GM18870 (cell line): ENCODE results near the gene PRODH2.

Experiments
- ATAC-seq: cut with Tn5 transposase; IDR thresholded peaks from one replicate; pipeline ENCODE4 v1.9.1; 2021; ENCODE audit warnings: moderate library complexity; ENCODE audit not compliant: unreplicated experiment

Gene PRODH2, protein sequence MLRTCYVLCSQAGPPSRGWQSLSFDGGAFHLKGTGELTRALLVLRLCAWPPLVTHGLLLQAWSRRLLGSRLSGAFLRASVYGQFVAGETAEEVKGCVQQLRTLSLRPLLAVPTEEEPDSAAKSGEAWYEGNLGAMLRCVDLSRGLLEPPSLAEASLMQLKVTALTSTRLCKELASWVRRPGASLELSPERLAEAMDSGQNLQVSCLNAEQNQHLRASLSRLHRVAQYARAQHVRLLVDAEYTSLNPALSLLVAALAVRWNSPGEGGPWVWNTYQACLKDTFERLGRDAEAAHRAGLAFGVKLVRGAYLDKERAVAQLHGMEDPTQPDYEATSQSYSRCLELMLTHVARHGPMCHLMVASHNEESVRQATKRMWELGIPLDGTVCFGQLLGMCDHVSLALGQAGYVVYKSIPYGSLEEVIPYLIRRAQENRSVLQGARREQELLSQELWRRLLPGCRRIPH

DNA sequence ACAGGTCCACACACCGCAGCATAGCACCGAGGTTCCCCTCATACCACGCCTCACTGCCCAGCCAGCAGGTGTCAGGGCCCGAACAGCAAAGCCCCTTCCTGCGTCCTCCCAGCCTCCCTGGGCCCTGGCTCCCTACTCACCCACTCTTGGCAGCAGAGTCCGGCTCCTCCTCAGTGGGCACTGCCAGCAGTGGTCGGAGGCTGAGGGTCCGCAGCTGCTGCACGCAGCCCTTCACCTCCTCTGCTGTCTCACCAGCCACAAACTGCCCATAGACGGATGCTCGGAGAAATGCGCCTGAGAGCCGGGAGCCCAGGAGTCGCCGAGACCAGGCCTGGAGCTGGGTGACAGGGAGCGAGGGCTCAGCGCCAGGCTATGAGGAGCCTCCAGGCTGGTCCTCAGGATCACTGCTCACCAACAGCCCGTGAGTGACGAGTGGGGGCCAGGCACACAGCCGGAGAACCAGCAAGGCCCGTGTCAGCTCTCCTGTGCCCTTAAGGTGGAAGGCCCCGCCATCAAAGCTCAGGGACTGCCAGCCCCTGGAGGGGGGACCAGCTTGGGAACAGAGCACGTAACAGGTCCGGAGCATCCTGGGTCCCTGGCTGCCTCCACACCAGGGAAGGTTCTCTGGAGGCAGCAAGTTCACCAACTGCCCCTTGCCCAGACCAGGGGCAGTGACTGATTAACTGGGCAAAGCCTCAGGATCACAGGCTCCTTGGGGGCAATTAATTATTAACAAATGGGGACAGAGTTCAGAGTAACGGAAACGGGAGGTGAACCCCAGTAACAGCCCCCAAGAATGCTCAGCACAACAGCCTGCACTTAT, at the start of gene PRODH2:
PRODH2 (minus strand) TSS at position 626 of the 823 bp plus-strand sequence; CDS start at position 586, 40 bp downstream.
- ATAC-seq = no peak

DNA sequence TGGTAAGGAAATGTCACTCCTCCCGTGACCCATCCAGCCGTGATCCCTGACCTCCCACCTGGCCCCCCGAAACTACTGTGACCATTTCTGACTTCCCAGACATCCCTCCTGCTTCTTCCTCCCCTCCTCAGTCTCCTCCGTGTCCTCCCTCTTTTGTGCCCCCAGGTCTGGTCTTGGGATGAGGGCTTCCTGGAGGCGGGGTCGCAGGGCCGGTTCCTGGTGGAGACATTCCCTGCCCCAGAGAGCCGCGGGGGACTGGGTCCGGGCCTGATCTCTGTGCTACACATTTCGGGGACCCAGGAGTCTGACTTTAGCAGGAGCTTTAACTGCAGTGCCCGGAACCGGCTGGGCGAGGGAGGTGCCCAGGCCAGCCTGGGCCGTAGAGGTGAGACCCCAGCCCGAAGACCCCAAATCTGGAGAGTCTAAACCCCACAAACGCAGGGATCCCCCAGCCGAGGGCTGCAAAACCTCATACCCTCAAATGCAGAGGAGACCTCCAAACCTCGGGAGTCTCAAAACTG, 49.1 kb upstream of the PRODH2 start:
- no peak for ATAC-seq

DNA sequence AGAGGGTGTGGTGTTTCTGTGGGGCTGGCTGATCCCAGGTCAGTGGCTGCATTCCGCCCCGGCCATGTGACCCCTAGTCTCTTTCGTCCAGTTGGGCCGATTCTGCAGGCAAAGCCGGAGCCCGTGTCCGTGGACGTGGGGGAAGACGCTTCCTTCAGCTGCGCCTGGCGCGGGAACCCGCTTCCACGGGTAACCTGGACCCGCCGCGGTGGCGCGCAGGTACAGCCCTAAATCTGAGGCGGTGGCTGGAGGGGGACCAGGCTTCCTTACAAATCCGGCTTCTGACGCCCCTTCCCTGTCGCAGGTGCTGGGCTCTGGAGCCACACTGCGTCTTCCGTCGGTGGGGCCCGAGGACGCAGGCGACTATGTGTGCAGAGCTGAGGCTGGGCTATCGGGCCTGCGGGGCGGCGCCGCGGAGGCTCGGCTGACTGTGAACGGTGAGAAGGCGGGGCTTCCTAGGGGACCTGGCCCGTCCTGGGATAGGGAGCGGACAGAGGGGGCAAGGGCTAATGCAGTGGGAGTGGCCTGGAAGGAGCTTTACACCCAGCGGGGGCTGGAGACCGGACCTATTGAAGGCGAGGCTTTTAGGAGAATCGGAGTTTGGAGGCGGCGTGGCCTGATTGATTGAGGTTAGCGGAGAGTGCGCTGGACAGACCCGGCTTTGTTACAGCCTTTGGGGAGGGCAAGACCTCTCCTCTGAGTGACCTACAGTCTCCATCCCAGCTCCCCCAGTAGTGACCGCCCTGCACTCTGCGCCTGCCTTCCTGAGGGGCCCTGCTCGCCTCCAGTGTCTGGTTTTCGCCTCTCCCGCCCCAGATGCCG, 48.4 kb upstream of the PRODH2 start:
- no peak for ATAC-seq

DNA sequence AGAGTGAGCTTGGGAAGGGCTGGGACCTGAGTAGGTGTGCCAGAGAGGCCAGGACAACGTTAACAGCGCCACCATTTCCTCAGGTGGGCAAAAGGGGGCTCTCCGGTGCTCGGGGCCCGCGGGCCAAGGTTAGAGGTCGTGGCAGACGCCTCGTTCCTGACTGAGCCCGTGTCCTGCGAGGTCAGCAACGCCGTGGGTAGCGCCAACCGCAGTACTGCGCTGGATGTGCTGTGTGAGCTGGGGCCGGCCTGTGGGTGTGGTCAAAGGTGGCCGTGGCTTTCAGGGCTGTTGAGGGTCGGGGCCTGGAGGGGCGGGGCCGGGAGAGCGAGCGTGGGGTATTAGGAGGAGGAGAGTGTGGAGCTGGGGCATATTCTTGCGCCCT, 47.8 kb upstream of the PRODH2 start:
- ATAC-seq = no peak

DNA sequence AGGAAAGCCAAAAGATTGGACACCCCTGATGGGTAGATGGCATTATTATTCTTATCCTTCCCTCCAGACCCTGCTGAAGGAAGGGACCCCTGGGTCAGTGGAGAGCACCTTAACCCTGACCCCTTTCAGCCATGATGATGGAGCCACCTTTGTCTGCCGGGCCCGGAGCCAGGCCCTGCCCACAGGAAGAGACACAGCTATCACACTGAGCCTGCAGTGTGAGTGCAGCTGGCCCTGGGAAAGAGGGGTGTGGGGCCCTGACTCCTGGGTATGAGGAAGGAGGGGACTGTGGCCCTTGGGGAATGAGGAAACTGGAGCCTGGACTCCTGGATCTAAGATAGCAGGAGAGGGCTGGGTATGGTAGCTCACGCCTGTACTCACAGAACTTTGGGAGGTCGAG, 46.8 kb upstream of the PRODH2 start:
- ATAC-seq = no peak

DNA sequence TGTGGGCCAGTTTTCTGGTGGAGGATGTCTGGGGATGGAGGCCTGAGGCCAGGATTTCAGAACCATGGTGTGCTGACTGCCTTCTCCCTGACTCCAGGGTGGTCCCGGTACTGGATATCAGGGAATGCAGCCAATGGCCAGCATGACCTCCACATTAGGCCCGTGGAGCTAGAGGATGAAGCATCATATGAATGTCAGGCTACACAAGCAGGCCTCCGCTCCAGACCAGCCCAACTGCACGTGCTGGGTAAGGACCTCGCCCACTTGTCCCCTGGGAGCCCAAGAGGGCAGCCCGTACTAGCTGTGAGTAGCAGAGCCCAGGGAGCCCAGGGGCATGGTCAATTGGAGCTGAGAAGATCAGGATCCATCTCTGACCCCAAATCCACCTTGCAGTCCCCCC, 45.7 kb upstream of the PRODH2 start:
- no peak for ATAC-seq

DNA sequence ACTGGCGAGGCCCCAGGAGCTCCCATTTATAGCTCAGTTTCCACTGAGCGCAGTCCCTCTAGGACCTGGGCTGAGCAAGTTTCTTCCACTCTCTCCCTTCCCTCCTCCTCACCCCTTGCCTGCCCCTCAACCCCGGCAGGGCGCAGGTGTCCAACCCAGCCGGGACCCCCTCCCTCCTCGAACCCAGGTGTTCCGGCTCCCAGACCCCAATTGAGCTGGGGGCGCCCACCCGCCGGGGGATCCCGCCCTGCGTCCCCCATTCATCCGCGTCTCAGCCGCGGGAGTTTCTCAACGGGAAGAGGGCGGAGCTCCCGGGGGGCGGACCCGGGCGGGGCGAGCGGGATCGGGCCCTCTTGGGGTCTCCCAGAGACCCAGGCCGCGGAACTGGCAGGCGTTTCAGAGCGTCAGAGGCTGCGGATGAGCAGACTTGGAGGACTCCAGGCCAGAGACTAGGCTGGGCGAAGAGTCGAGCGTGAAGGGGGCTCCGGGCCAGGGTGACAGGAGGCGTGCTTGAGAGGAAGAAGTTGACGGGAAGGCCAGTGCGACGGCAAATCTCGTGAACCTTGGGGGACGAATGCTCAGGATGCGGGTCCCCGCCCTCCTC, 44.0 kb upstream of the PRODH2 start, which contains the start of gene KIRREL2:
KIRREL2 (plus strand) TSS at position 366 of the 604 bp plus-strand sequence; CDS start at position 575, 209 bp downstream.
- ATAC-seq = no peak

DNA sequence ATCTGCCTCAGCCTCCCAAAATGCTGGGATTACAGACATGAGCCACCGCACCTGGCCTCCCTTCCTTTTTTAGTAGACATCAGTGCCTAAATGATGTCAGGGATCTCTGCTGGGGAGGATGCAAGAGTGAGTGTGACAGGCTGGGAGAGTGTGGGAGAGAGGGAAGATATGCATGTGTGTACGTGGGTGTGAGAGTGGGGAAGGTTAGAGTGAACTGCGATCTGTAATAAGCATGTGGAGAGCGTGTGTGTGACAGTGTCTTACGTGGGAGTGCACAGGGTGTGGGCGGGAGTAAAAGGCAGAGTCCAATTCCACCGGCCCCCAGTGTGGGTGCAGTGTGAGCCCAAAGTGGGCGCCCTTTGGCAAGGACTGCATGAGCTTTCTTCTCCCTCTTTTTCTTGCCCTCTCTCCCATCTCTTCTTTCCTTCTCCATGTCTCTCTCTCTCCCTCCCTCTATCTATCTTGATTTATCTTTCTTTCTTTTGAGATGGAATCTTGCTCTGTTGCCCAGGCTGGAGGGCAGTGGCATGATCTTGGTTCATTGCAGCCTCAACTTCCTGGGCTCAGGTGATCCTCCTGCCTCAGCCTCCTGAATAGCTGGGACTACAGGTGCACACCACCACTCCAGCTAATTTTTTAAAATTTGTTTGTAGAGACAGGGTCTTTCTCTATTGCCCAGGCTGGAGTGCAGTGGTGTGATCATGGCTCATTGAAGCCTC, 40.6 kb upstream of the PRODH2 start:
- ATAC-seq = no peak

DNA sequence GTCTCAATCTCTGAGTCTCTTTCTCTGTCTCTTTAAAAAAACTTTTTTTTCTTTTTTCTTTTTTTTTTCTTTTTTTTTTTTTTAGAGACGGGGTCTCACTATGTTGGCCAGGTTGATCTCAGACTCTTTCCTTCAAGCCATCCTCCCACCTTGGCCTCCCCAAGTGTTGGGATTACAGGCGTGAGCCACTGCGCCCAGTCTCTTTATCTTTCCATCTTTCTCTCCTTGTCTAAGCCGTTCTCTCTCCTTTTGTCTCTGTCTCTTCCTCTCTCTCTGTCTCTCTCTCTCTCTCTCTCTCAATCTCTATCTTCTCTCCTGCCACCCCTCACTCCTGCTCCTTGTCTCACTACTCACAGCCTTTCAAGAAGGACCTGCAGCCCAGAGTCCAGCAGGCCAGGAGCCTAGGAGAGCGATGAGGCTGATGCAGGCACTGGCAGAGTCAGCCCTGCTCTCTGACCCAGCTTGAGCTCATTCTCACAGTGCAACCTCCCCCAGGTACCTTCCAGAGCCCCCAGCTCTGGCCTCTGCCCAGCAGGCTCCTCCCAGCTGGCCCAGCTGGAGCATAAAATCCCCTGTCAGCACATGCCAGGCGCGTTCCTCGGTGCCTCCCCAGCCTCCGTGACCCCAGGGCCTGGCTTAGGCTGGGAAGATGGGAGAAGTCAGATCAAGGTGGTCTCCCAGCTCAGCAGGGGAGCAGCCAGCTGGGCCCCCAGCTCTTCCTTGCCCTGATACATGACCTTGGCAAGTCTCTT, 39.6 kb upstream of the PRODH2 start, which contains the start of gene NPHS1:
NPHS1 (minus strand) TSS at position 476 of the 752 bp plus-strand sequence. CDS start 667 bp downstream, outside the sequence.
- no peak for ATAC-seq

DNA sequence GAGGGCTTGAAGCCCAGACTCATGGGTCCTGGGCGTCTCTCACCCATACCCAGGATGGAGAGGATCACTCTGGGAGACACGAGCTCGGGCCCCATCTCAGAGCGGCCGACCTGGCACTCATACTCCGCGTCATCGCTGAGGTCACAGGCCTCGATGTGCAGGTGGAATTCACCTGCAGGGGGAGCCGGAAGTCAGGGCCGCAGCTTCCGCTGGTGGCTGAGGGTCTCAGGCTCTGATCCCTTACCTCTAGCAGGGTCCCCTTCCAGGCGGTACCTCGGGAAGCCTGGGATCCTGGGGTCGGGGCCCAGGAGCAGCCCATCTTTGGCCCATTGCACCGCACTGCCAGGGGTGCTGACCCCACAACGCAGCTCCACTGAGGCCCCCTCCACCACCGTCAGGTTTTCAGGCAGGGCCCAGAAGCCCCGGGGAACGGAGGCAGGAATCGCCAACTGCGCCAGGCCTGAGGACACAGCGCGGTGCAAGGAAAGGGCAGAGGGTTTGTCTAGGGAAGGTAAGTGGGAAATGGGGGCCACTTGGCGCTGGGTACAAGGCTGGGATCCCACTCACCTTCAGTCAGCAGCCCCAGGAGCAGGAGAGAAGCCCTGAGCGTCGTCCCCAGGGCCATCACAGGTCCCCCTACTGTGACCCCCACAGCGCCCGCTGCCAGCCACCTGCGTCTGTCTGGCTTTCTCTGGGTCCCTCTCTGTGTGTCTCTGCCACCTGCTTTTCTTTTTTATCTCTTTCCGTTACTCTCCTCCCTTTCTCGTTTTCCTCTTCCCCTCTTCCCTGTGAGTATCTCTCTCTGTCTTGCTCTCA, 38.8 kb upstream of the PRODH2 start:
- no peak for ATAC-seq

DNA sequence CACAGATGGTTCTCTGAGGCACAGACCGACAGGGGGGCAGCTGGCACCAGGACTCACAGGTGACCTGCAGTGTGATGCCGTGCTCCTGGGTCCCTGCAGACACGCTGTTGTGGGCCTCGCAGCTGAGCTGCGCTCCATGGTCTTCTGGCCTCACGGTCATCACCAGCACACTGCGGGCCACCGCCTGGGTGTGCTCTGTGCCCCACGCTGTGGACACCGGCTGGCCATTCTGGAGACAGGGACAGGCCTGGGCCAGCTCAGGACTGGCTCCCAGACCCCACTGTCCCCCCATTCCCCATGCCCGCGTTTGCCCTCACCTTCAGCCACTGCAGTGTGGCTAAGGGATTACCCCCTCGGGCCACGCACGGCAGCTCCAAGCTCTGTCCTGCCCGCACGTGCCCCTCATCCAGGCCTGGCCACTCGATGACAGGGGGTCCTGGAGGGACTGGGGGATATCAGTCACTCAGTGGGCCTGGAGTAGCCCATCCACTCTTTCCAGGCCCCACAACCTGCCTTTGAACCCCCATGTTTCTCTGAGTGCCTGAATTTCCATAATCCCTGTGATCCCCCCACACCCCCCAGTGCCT, 36.4 kb upstream of the PRODH2 start:
- ATAC-seq = no peak

DNA sequence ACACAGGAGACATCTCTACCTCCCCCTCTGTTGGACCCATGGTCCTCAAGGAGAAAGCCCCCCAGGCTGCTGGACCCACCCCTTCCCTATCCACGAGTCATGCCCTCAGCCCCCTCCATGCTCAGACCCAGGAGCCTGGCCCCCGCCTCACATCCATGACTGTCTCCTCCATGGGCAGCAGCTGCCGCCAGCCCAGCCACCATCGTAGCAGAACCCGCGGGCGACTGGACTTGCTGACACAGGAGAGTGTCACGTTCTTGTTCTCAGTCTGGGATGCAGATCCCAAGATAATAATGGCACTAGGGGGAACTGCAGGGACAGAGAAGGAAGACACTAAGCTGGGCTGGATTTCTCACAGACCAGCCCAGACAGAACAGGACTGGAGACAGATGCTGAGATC, 35.8 kb upstream of the PRODH2 start:
- no peak for ATAC-seq

DNA sequence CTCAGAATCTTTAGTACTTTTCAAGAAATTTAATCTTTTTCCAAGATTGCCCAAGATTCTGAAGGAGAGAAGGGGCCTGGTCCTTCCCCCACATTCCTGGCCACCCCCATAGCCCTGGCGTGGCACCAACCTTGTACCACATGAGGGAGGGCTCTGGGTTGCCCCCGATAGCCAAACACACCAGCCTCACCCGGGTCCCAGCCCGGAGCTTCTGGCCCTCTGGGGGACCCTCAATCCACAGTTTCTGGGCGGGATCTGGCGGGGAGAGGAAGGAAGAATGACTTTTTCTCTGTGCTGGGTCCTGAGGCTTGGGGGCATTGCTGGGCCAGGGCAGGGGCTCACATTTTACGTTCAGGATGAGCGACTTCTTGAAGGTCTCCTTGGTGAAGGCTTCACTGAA, 35.3 kb upstream of the PRODH2 start:
- ATAC-seq = no peak

DNA sequence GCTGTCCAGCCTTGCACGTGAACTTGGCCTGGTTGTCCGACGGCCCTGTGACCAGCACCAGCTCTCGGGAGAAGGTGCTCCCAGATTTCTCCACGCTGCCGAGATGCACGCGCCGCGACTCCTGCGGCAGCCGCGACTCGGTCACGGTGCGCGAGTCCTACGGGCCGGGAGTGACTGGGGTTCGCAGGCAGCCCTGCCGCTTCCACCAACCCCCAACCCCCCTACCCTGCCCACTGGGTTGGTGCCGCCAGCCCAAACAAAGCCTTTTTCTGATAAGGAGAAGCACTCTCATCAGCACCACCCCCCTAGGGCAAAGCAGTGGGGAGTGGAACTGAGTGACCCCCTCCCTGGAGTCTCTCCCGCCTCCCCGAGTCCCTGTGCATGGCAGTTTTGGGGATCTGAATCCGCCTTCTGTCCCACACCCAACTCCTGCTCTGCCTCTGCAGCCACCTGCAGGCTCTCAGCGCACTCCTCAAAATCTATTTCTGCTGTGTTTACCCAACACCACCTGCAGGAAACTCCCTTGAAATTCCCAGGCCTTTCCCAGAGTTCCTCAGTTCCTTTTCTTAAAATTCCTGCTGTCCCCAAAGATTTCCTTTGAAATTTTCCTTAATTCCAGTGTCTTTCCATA, 33.5 kb upstream of the PRODH2 start:
- no peak for ATAC-seq

DNA sequence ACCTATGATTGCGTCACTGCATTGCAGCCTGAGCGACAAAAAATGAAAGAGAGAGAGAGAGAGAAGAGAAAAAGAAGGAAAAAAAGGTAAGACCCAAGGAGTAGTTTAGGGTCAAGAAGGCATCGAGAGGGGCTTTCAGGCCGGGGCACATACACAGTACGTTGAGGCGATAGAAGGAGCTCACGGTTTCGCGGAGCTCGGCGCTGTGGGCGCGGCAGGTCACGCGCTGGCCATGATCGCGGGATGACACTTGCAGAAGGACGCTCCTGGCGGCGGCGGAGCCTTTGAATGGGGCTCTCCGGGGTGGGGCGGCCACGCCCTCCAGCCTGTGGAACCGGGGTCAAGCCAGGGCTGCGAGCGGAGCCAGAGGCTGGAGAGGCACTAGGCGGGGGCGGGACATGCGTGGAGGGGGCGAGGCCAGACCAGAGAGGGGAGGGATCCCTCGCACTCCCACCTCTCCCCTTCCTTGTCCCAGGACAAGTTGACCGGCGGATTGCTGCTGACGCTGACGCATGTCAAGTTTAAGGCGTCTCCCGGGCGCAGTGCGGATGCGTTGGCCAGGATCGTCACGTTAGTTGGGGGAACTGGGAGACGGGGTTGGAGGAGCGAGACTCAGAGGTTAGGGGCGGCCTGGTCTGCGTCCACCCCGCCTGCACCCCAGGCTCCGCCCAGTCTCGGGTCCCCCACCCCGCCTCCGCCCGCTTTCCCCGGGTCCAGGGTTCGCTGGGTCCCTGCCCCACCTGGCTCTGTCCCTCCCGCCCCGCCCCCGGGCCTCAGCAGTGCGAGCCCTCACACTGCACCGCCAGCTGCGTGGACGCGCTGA, 32.8 kb upstream of the PRODH2 start:
- no peak for ATAC-seq

DNA sequence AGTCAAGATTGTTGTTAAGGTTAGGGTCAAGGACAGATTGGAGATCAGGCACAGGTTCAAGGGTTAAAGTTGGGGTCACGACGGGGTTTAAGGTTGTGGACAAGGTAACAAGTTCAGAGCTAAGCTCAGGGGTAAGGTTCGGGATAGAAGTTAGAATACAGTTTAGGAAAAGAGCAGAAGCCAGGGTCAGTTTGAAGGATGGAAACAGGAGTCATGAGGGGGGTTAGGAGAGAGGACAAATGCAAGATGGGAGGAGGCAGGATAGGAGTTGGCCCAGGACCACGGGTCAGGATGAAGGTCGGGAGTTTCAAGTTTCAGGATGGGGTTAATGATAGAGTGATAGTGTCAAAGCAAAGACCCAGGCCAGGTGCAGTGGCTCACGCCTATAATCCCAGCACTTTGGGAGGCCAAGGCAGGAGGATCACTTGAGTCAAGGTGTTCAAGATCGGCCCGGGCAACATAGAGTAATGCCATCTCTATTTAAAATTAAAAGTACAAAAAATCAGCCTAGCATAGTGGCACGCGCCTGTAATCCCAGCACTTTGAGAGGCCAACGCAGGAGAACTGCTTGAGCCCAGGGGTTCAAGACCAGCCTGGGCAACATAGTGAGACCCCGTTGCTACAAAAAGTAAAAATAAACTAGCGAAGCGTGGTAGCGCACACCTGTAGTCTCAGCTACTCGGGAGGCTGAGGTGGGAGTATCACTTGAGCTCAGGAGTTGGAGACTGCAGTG, 32.0 kb upstream of the PRODH2 start:
- ATAC-seq = no peak
